Smooth muscle cell (in vitro differentiated cells): ENCODE data around the gene EXOC4. TPM values are rescaled to one million over a fixed set of nuclear protein-coding genes. Genes with fewer than 3 reads are reported as not detected.

Experiments used
- DNase-seq: peaks from one replicate; lab custom pipeline; 2025; ENCODE audit not compliant: unreplicated experiment; lab: John Stamatoyannopoulos, UW
- H2AFZ ChIP-seq: fragments of 200-600 bp; sonication (generic); 2 replicates; pipeline ENCODE4 v1.6.0; 2016; ENCODE audit warnings: antibody characterized with exemption, low read depth, mild to moderate bottlenecking
- H3F3A ChIP-seq: fragments of 200-600 bp; sonication (generic); 2 replicates; pipeline ENCODE4 v1.6.0; 2017; ENCODE audit warnings: antibody characterized with exemption, low read depth
- H3K27ac ChIP-seq: fragments of 200-600 bp; sonication (generic); 2 replicates; pipeline ENCODE4 v1.5.1; 2016; ENCODE audit warnings: low read depth, mild to moderate bottlenecking
- H3K27me3 ChIP-seq: fragments of 200-600 bp; sonication (generic); 2 replicates; pipeline ENCODE4 v1.6.1; 2016; ENCODE audit warnings: low read depth, mild to moderate bottlenecking
- H3K36me3 ChIP-seq: fragments of 200-600 bp; sonication (generic); 2 replicates; pipeline ENCODE4 v1.5.1; 2016; ENCODE audit warnings: low read depth
- H3K4me1 ChIP-seq: fragments of 200-600 bp; sonication (generic); 2 replicates; pipeline ENCODE4 v1.5.1; 2016; ENCODE audit warnings: low read depth
- H3K4me2 ChIP-seq: fragments of 200-600 bp; sonication (generic); 2 replicates; pipeline ENCODE4 v1.6.0; 2016; ENCODE audit warnings: mild to moderate bottlenecking
- H3K4me3 ChIP-seq: fragments of 200-600 bp; sonication (generic); 2 replicates; pipeline ENCODE4 v1.5.1; 2016; ENCODE audit warnings: mild to moderate bottlenecking
- H3K79me2 ChIP-seq: fragments of 200-600 bp; sonication (generic); 2 replicates; pipeline ENCODE4 v1.6.0; 2016; ENCODE audit warnings: low read depth, mild to moderate bottlenecking
- H3K9ac ChIP-seq: fragments of 200-600 bp; sonication (generic); 2 replicates; pipeline ENCODE4 v1.6.0; 2016; ENCODE audit warnings: low read depth
- H3K9me3 ChIP-seq: fragments of 200-600 bp; sonication (generic); replicated peaks from 2 replicates; pipeline ENCODE4 v1.5.1; 2016; ENCODE audit warnings: low read depth
- H4K20me1 ChIP-seq: fragments of 200-600 bp; sonication (generic); 2 replicates; pipeline ENCODE4 v1.6.0; 2016; ENCODE audit warnings: low read depth
- CTCF ChIP-seq: fragments of 200-600 bp; sonication (generic); IDR thresholded peaks from 2 replicates; pipeline ENCODE4 v1.5.1; 2017; ENCODE audit warnings: borderline replicate concordance, mild to moderate bottlenecking, antibody characterized with exemption; ENCODE audit not compliant: insufficient read depth, poor library complexity, severe bottlenecking
- WGBS: methylation state at CpG from one replicate; pipeline ENCODE4 v1.1.7; 2016; ENCODE audit warnings: low lambda C conversion rate; 5-methylcytosine and 5-hydroxymethylcytosine counted together
- polyA plus RNA-seq: library from polyadenylated mRNA; unstranded; fragments of >200 nt; fragmentation: Nextera tagmentation; extraction: Ambion mirVana; gene quantifications from 2 replicates; pipeline ENCODE4 v1.2.1, GENCODE V29; 2016
- total RNA-seq: library from RNA; depleted of rRNA; stranded (reverse); fragments of >200 nt; gene quantifications from 2 replicates; pipeline ENCODE4 v1.2.3, GENCODE V29; 2014

The EXOC4 gene
- total and polyA plus RNA-seq, 2 experiments from 2014 or later: 21.5 to 47.1 TPM

- H2AFZ ChIP-seq: no peak overlapping the region
- TF ChIP-seq CTCF: no peak
- no peaks in the 10 kb centered on the region for H3K4me1 ChIP-seq
- H3K4me3 ChIP-seq: no peak overlapping the region
- H3K27me3 ChIP-seq: no peaks in the 10 kb centered on the region
- H3K36me3 ChIP-seq: no peaks in the 10 kb centered on the region
- H3K4me2 ChIP-seq: no peak overlapping the region
- no peaks in the 10 kb centered on the region for H3K9me3 ChIP-seq
- H4K20me1 ChIP-seq: peaks cover 14% of the 10 kb centered on the region
- DNase-seq: no peak
- H3K27ac ChIP-seq: no peak overlapping the region
- H3K9ac ChIP-seq: no peak overlapping the region
- H3F3A ChIP-seq: no peaks in the 10 kb centered on the region
- no peaks in the 10 kb centered on the region for H3K79me2 ChIP-seq
- 98% methylated on average over 5 of the region's 5 CpGs for WGBS
Observed at GRCh38 chr7:133509822-133510221, 256.9 kb downstream of the EXOC4 start.

- DNase-seq: no peak
- H3F3A ChIP-seq: no peaks in the 10 kb centered on the region
- H3K4me1 ChIP-seq: no peaks in the 10 kb centered on the region
- no peaks in the 10 kb centered on the region for H3K27me3 ChIP-seq
- no peak overlapping the region for H3K9ac ChIP-seq
- no peaks in the 10 kb centered on the region for H3K9me3 ChIP-seq
- WGBS: 95% methylated on average over 4 of the region's 4 CpGs
- H3K4me2 ChIP-seq: no peak overlapping the region
- peaks cover 9% of the 10 kb centered on the region for H4K20me1 ChIP-seq
- H3K27ac ChIP-seq: no peak overlapping the region
- TF ChIP-seq CTCF: no peak
- no peaks in the 10 kb centered on the region for H3K79me2 ChIP-seq
- H2AFZ ChIP-seq: no peak overlapping the region
- H3K4me3 ChIP-seq: no peak overlapping the region
- no peaks in the 10 kb centered on the region for H3K36me3 ChIP-seq
Observed at GRCh38 chr7:133510326-133511055, 257.6 kb downstream of the EXOC4 start.

GRCh38 chr7:133511252-133511651, 258.4 kb downstream of the EXOC4 start:
- H3K36me3 ChIP-seq: no peaks in the 10 kb centered on the region
- 90% methylated on average over 3 of the region's 3 CpGs for WGBS
- H3K9ac ChIP-seq: no peak overlapping the region
- no peak overlapping the region for H3K4me2 ChIP-seq
- no peak for DNase-seq
- H3K4me3 ChIP-seq: no peak overlapping the region
- no peaks in the 10 kb centered on the region for H3K27me3 ChIP-seq
- no peaks in the 10 kb centered on the region for H3K79me2 ChIP-seq
- H3K9me3 ChIP-seq: no peaks in the 10 kb centered on the region
- H3F3A ChIP-seq: no peaks in the 10 kb centered on the region
- H2AFZ ChIP-seq: no peak overlapping the region
- H3K27ac ChIP-seq: no peak overlapping the region
- TF ChIP-seq CTCF: no peak
- no peaks in the 10 kb centered on the region for H3K4me1 ChIP-seq
- peaks cover 2% of the 10 kb centered on the region for H4K20me1 ChIP-seq

- Histone ChIP-seq H2AFZ (no peak overlapping the region), H3K79me2 (no peaks in the 10 kb centered on the region), H4K20me1 (peaks cover 2% of the 10 kb centered on the region), H3K36me3 (no peaks in the 10 kb centered on the region), H3K4me1 (no peaks in the 10 kb centered on the region), H3K9me3 (no peaks in the 10 kb centered on the region), H3K4me2 (no peak overlapping the region), H3K4me3 (no peak overlapping the region), H3K27me3 (no peaks in the 10 kb centered on the region), H3K27ac (no peak overlapping the region), H3K9ac (no peak overlapping the region), H3F3A (no peaks in the 10 kb centered on the region)
- no peak for TF ChIP-seq CTCF
- 95% methylated on average over 5 of the region's 5 CpGs for WGBS
- no peak for DNase-seq
Observed at GRCh38 chr7:133511708-133512107, 258.8 kb downstream of the EXOC4 start.
